GM10266 (cell line): Measurements from ENCODE around the gene DCK.
"Not testable (repeated sequence)": the region's sequence is repeated elsewhere in the genome, so short reads cannot be mapped to it uniquely, and the experiment has no call there.

ENCODE experiments used
- DNase-seq: peaks from one replicate; pipeline ENCODE4 v3.0.0; 2012; ENCODE audit errors: extremely low spot score
- TF ChIP-seq, protein P1 (sequence below): IDR thresholded peaks from 2 replicates; pipeline ENCODE4 v1.5.1; 2012; ENCODE audit warnings: mild to moderate bottlenecking, low read depth; ENCODE audit not compliant: control insufficient read depth, insufficient read depth; ENCODE audit errors: missing control alignments

The DCK gene

DNA sequence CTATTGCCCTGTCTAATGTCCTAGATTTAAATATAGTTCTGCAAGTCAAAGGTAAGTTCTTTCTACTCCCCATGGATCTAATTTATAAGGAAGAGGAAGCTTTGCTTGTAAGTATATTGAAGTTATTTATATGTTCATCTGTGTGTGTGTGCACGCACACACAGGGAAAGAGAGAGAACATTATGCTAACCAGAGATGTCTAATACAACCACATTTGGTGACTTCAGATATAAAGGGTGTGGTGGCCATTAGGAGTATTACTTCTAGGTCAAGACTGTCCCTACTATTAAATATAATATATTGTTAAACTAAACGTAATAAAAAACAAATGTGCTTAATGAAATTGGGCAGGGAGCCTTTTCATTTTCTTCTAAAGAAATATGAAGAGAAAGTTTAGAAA is 4.1 kb downstream of the DCK start:
- no peak for DNase-seq
- TF ChIP-seq, protein P1, sequence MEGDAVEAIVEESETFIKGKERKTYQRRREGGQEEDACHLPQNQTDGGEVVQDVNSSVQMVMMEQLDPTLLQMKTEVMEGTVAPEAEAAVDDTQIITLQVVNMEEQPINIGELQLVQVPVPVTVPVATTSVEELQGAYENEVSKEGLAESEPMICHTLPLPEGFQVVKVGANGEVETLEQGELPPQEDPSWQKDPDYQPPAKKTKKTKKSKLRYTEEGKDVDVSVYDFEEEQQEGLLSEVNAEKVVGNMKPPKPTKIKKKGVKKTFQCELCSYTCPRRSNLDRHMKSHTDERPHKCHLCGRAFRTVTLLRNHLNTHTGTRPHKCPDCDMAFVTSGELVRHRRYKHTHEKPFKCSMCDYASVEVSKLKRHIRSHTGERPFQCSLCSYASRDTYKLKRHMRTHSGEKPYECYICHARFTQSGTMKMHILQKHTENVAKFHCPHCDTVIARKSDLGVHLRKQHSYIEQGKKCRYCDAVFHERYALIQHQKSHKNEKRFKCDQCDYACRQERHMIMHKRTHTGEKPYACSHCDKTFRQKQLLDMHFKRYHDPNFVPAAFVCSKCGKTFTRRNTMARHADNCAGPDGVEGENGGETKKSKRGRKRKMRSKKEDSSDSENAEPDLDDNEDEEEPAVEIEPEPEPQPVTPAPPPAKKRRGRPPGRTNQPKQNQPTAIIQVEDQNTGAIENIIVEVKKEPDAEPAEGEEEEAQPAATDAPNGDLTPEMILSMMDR = no peak

DNA sequence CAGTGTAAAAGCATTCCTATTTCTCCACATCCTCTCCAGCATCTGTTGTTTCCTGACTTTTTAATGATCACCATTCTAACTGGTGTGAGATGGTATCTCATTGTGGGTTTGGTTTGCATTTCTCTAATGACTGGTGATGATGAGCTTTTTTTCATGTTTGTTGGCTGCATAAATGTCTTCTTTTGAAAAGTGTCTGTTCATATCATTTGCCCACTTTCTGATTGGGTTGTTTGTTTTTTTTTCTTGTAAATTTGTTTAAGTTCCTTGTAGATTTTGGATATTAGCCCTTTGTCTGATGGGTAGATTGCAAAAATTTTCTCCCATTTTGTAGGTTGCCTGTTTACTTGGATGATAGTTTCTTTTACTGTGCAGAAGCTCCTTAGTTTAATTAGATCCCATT is 6.2 kb downstream of the DCK start:
- not testable (repeated sequence) for DNase-seq

DNA sequence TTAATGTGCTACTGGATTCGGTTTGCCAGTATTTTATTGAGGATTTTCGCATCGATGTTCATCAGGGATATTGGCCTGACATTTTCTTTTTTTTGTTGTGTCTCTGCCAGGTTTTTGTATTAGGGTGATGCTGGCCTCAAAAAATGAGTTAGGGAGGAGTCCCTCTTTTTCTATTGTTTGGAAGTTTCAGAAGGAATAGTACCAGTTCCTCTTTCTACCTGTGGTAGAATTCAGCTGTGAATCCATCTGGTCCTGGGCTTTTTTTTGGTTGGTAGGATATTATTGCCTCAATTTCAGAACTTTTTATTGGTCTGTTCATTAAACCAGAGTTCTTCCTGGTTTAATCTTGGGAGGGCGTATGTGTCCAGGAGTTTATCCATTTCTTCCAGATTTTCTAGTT is 7.9 kb downstream of the DCK start:
- DNase-seq = not testable (repeated sequence)

DNA sequence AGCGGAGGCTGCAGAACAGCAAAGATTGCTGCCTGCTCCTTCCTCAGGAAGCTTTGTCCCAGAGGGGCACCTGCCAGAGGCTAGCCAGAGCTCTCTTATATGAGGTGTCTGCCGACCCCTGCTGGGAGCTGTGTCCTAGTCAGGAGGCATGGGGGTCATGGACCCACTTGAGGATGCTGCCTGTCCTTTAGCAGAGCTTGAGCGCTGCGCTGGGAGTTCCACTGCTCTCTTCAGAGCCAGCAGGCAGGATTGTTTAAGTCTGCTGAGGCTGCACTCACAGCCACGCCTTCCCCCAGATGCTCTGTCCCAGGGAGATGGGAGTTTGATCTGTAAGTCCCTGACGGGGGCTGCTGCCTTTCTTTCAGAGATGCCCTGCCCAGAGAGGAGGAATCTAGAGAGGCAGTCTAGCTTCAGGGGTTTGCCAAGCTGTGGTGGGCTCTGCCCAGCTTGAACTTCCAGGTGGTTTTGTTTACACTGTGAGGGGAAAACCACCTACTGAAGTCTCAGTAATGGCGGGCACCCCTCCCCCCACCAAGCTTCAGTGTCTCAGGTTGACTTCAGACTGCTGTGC is 10.9 kb downstream of the DCK start:
- no peak for DNase-seq
- TF ChIP-seq, protein P1 = peak; percentile 44

DNA sequence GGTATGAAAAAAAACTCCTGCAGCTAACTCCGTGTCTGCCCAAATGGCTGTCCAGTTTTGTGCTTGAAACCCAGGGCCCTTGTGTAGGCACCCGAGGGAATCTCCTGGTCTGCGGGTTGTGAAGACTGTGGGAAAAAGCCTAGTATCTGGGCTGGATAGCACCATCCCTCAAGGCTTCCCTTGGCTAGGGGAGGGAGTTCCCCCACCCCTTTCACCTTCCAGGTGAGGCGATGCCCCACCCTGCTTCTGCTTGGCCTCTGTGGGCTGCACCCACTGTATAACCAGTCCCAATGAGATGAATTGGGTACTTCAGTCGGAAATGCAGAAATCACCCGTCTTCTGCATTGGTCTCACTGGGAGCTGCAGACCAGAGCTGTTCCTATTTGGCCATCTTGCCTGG is 11.6 kb downstream of the DCK start:
- not testable (repeated sequence) for DNase-seq

DNA sequence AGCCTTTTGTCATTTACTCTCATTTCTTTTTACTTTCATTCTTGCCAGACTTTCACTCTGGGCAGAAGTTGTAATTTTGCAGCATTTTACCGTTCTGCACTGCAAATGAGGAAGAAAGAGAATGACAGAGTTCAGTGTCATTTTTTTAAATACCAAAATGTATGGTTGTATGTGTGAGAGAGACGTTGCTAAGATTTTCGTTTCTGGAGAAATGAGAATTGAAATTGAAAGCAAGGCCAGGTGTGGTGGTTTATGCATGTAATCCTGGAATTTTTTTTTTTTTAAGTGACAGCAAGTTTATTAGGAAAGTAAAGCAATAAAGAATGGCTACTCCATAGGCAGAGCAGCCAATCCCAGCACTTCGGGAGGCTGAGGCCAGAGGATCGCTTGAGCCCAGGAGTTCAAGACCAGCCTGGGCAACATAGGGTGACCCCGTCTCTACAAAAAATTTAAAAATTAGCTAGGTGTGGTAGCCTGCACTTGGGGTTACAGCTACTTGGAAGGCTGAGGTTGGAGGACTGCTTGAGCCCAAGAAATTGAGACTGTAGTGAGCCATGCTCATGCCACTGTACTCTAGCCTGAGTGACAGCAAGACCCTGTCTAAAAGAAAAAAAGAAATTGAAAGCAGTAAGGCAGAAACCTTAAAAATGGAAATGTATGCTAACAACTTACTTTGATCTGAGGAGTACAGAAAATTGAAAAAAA is 12.9 kb downstream of the DCK start:
- DNase-seq = peak; percentile 52
- TF ChIP-seq, protein P1 = no peak

DNA sequence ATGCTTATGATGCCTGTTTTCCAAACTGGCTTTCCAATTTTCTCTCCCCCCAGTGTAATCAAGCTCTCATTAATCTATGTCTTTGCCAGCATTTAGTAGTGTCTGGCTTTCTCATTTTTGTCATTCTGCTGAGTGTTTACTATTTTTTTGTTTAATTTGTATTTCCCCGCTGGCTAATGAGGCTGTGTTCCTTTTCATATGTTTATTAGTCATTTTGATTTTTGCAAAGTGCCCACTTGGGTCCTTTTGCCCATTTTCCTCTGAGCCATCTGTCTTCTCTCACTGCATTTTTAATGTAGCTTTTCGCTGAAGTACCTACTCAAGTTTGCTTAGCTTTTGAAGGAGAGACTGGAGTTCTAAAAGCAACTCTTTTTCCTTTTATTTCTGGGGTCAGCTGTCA is 14.7 kb downstream of the DCK start:
- no peak for DNase-seq
- TF ChIP-seq, protein P1 = no peak

DNA sequence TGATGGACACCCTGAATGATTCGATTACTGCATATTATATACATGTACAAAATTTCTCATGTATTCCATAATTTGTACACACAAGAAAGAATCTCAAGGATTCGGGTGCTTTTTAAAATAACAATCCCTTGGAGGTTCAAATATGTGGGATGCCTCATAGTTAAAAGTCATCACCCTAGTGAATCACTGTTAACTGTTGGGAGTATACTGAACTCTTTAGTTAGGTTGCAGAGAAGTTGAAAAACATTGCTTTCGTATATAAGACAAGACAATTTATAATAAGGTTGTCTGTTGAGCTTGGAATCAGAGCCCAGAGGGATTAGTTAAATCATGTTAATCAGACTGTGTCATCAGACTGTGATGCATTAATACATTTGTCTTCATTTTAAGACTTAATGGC is 15.6 kb downstream of the DCK start:
- DNase-seq = no peak
- TF ChIP-seq, protein P1 = no peak
